T-cell (primary cell): ENCODE data around the gene SEMA4G. TPM values are rescaled to one million over a fixed set of nuclear protein-coding genes. Genes with fewer than 3 reads are reported as not detected.
"Not testable (repeated sequence)": the region's sequence is repeated elsewhere in the genome, so short reads cannot be mapped to it uniquely, and the experiment has no call there.

Experiments used
- ATAC-seq, 4 experiments: fragments of 200-7000 bp in 3 of 4; fragments of 150-1000 bp in 1 of 4; cut with Tn5 transposase; replicated peaks in 1 of 4; 1 replicate in 3 of 4; 2 replicates in 1 of 4; pipeline ENCODE4 v1.10.0; 2021; ENCODE audit warnings: moderate library complexity in 3 of 4, mild to moderate bottlenecking in 2 of 4, moderate number of reproducible peaks in 1 of 4
- CTCF ChIA-PET, 2 donors: fragments of 300-600 bp; sonication (Branson Sonifier 250); formaldehyde crosslinking; loops; one replicate each; lab custom pipeline; 2022; ENCODE audit warnings: antibody characterized with exemption in 2 of 2; lab: Charles Lee
- POLR2A ChIA-PET, 2 donors: fragments of 300-600 bp; sonication (Branson Sonifier 250); formaldehyde crosslinking; loops; one replicate each; lab custom pipeline; 2022; ENCODE audit warnings: antibody characterized with exemption in 2 of 2; lab: Charles Lee
- DNase-seq, 35 experiments: peaks; one replicate each; pipeline versions ENCODE4 v3.0.0 to v3.0.0-alpha.2; 2013 to 2023
- H3K27ac ChIP-seq: one replicate; pipeline ENCODE4 v1.5.1; 2013; ENCODE audit warnings: low read length
- H3K27me3 ChIP-seq, 2 experiments: replicated peaks in 1 of 2; 1 replicate in 1 of 2; 2 replicates in 1 of 2; pipeline versions ENCODE4 v1.6.1 to v1.7.0; 2013; ENCODE audit warnings: low read length in 1 of 2, mixed read lengths in 1 of 2; ENCODE audit not compliant: control insufficient read depth in 2 of 2, insufficient read depth in 2 of 2; ENCODE audit errors: extremely low read depth in 1 of 2
- H3K36me3 ChIP-seq, 2 donors: 1 replicate in 1 of 2; 2 replicates in 1 of 2; pipeline versions ENCODE4 v1.6.1 to v1.7.0; 2013; ENCODE audit warnings: low read length in 1 of 2; ENCODE audit not compliant: control insufficient read depth in 2 of 2, insufficient read depth in 1 of 2; ENCODE audit errors: extremely low read depth in 1 of 2
- H3K4me1 ChIP-seq, 2 experiments: 1 replicate in 1 of 2; 2 replicates in 1 of 2; pipeline versions ENCODE4 v1.6.1 to v1.7.0; 2013; ENCODE audit warnings: low read length in 2 of 2, mixed read lengths in 1 of 2; ENCODE audit not compliant: insufficient read depth in 2 of 2, control insufficient read depth in 1 of 2; ENCODE audit errors: extremely low read depth in 1 of 2
- H3K4me3 ChIP-seq, 2 donors: 1 replicate in 1 of 2; 2 replicates in 1 of 2; pipeline versions ENCODE4 v1.5.1 to v1.7.0; 2013; ENCODE audit warnings: mild to moderate bottlenecking in 2 of 2, low read length in 1 of 2, moderate library complexity in 1 of 2; ENCODE audit not compliant: control insufficient read depth in 1 of 2; ENCODE audit errors: extremely low read depth in 1 of 2
- H3K9me3 ChIP-seq: 2 replicates; pipeline ENCODE4 v1.7.0; 2013
- H3K27ac Mint-ChIP-seq, 2 donors: one replicate each; pipeline ENCODE4 v1.8.0; 2020 to 2021; ENCODE audit warnings: mild to moderate bottlenecking in 2 of 2, mixed read lengths in 2 of 2
- H3K27me3 Mint-ChIP-seq, 2 donors: one replicate each; pipeline ENCODE4 v1.8.0; 2021 to 2022; ENCODE audit warnings: mixed read lengths in 2 of 2
- H3K36me3 Mint-ChIP-seq: one replicate; pipeline ENCODE4 v1.8.0; 2021; ENCODE audit warnings: mixed read lengths
- H3K4me1 Mint-ChIP-seq, 3 donors: one replicate each; pipeline ENCODE4 v1.8.0; 2020 to 2022; ENCODE audit warnings: mixed read lengths in 3 of 3, mild to moderate bottlenecking in 1 of 3
- H3K4me3 Mint-ChIP-seq, 3 donors: one replicate each; pipeline ENCODE4 v1.8.0; 2020 to 2022; ENCODE audit warnings: mild to moderate bottlenecking in 3 of 3, mixed read lengths in 3 of 3, moderate library complexity in 3 of 3
- H3K9me3 Mint-ChIP-seq, 3 donors: one replicate each; pipeline ENCODE4 v1.8.0; 2020 to 2022; ENCODE audit warnings: mixed read lengths in 3 of 3
- WGBS: methylation state at CpG from one replicate; pipeline ENCODE4 v1.1.5; 2013; ENCODE audit warnings: missing lambda C conversion rate; ENCODE audit not compliant: insufficient coverage; 5-methylcytosine and 5-hydroxymethylcytosine counted together
- total RNA-seq, 35 experiments: library from RNA in 6 of 35; stranded (reverse) in 6 of 35; fragments of 120-200 nt in 1 of 35; gene quantifications; one replicate each; pipeline versions ENCODE4 v1.2.1 to v1.2.4 and lab custom pipeline; 2013 to 2026

SEMA4G gene
- total RNA-seq, 5 donors from 2014 or later (not counting 1 experiment from before 2014, with no cell fraction given): 1.1 to 2.8 (median 1.4) TPM

GRCh38 chr10:100972904-100973535, 3.7 kb downstream of the SEMA4G start:
- POLR2A ChIA-PET: no interaction called here
- ATAC-seq: no peak
- H3K27ac Mint-ChIP-seq: no peak overlapping the region

GRCh38 chr10:100975397-100975796, 6.1 kb downstream of the SEMA4G start:
- CTCF ChIA-PET: not testable (repeated sequence)

More at GRCh38 chr10:100972904-100973535, 3.7 kb downstream of the SEMA4G start:
- H3K36me3 Mint-ChIP-seq: peaks cover 4% of the 10 kb centered on the region
- H3K4me1 ChIP-seq: peaks cover 3 to 14% of the 10 kb centered on the region in 2 experiments
- H3K4me3 Mint-ChIP-seq: no peak overlapping the region
- 84% methylated on average over 3 of the region's 6 CpGs for WGBS
- no peaks in the 10 kb centered on the region for H3K9me3 ChIP-seq
- H3K4me1 Mint-ChIP-seq: peaks cover 8 to 18% (median 12%) of the 10 kb centered on the region in 3 donors
- no peak overlapping the region for H3K27ac ChIP-seq
- H3K27me3 ChIP-seq: peaks cover 0 to 11% of the 10 kb centered on the region in 2 experiments
- CTCF ChIA-PET: no interaction called here
- H3K4me3 ChIP-seq: no peak overlapping the region
- H3K27me3 Mint-ChIP-seq: peaks cover 0 to 4% of the 10 kb centered on the region in 2 donors
- no peak for DNase-seq
- peaks cover 0 to 5% of the 10 kb centered on the region in 2 donors for H3K36me3 ChIP-seq
- H3K9me3 Mint-ChIP-seq: no peaks in the 10 kb centered on the region

DNA sequence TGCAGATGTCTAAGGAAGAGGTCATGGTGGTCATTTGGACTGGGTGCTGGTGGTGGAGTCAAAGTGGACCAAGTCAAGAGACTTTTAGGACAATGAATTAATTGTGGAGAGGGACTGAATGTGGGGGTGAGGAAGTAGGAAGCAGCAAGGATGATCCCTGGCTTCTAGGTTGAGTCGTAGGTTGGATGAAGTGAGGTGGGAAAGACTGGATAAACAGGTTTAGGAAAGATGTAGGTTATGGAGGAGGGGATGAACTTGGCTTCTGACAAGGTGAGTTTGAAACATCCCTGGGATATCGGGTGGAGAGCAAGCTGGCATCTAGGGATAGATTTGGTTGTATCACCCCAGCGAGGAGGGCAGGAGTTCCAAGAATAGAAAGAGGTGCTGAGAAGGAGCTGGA, 7.6 kb downstream of the SEMA4G start:
- ChIA-PET POLR2A (interaction anchor here in 1 of 2 donors (0.6 kb wide), 2 partner anchors 62 to 132 kb away, joined by 4 read pairs; no protein-coding TSS in a partner anchor), CTCF (interaction anchor here in 1 of 2 donors (0.6 to 1.5 kb wide), 2 partner anchors 15 to 21 kb away, joined by 3 to 6 read pairs; no protein-coding TSS in a partner anchor)
- Mint-ChIP-seq H3K4me1 (no peaks in the 10 kb centered on the region), H3K4me3 (no peak overlapping the region), H3K36me3 (peaks cover 14% of the 10 kb centered on the region), H3K9me3 (no peaks in the 10 kb centered on the region), H3K27ac (no peak overlapping the region), H3K27me3 (no peaks in the 10 kb centered on the region)
- Histone ChIP-seq H3K4me3 (no peak overlapping the region), H3K9me3 (no peaks in the 10 kb centered on the region), H3K27me3 (no peaks in the 10 kb centered on the region), H3K4me1 (no peaks in the 10 kb centered on the region), H3K36me3 (peaks cover 17 to 21% of the 10 kb centered on the region in 2 donors), H3K27ac (no peak overlapping the region)
- ATAC-seq (no peak), DNase-seq (no peak)
- WGBS: 85% methylated on average over 3 of the region's 3 CpGs

More at GRCh38 chr10:100975397-100975796, 6.1 kb downstream of the SEMA4G start:
- H3K27ac Mint-ChIP-seq, H3K36me3 Mint-ChIP-seq, H3K9me3 ChIP-seq, H3K4me1 Mint-ChIP-seq, H3K4me3 ChIP-seq, H3K27me3 ChIP-seq, POLR2A ChIA-PET, ATAC-seq, DNase-seq, H3K27me3 Mint-ChIP-seq, H3K27ac ChIP-seq, H3K9me3 Mint-ChIP-seq, H3K4me3 Mint-ChIP-seq, H3K4me1 ChIP-seq: not testable (repeated sequence)
- WGBS: 92% methylated on average over 4 of the region's 8 CpGs
- H3K36me3 ChIP-seq: peaks cover 9 to 11% of the 10 kb centered on the region in 2 donors

- Histone ChIP-seq H3K27me3 (no peaks in the 10 kb centered on the region), H3K36me3 (peaks cover 17 to 21% of the 10 kb centered on the region in 2 donors), H3K4me3 (no peak overlapping the region), H3K4me1 (no peaks in the 10 kb centered on the region), H3K9me3 (no peaks in the 10 kb centered on the region), H3K27ac (no peak overlapping the region)
- ATAC-seq: no peak
- Mint-ChIP-seq H3K27me3 (no peaks in the 10 kb centered on the region), H3K27ac (no peak overlapping the region), H3K4me3 (no peak overlapping the region), H3K36me3 (peaks cover 20% of the 10 kb centered on the region), H3K9me3 (no peaks in the 10 kb centered on the region), H3K4me1 (no peaks in the 10 kb centered on the region)
- 100% methylated on average over 1 of the region's 6 CpGs for WGBS
- ChIA-PET POLR2A (no interaction called here), CTCF (interaction anchor here in 1 of 2 donors (1.5 kb wide), 1 partner anchor 20 kb away, joined by 3 read pairs; no protein-coding TSS in a partner anchor)
- DNase-seq: no peak
Measured at GRCh38 chr10:100977436-100977835, 8.1 kb downstream of the SEMA4G start.

DNA sequence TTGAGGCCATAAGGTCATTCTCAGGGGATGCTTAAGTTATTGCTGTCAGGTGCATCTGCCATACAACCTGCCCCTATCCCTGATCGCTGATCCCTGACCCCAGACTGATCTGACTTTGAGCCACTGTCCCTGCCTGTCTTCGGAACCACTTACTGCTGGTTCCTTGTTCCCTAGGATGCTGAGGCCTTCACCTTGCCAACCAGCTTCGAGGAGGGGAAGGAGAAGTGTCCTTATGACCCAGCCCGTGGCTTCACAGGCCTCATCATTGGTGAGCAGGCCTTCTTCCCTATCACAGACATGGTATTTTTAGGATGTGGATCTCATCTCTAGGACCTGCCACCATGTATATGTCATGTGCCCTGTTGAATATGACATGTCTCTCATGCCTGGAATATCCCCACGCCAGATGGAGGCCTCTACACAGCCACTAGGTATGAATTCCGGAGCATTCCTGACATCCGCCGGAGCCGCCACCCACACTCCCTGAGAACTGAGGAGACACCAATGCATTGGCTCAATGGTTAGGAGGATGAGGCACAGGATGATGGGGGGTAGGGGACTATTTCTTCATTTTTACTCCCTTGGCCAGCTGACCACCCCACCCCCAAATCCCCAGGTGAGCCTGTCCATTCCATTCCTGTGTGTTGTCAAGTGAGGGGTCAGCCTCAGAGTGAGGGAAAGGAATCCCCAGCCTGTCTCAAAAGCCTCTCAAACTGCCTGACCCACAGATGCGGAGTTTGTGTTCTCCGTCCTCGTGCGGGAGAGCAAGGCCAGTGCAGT, 9.0 kb downstream of the SEMA4G start:
- Histone ChIP-seq H3K36me3 (peaks cover 17 to 29% of the 10 kb centered on the region in 2 donors), H3K27ac (no peak overlapping the region), H3K27me3 (no peaks in the 10 kb centered on the region), H3K4me1 (no peaks in the 10 kb centered on the region), H3K9me3 (no peaks in the 10 kb centered on the region), H3K4me3 (no peak overlapping the region)
- CTCF ChIA-PET: no interaction called here
- 100% methylated on average over 1 of the region's 13 CpGs for WGBS
- Mint-ChIP-seq H3K4me3 (no peak overlapping the region), H3K27ac (no peak overlapping the region), H3K27me3 (no peaks in the 10 kb centered on the region), H3K9me3 (no peaks in the 10 kb centered on the region), H3K36me3 (peaks cover 26% of the 10 kb centered on the region), H3K4me1 (peaks cover 0 to 1% (median 0%) of the 10 kb centered on the region in 3 donors)
- no peak for DNase-seq
- POLR2A ChIA-PET: no interaction called here
- ATAC-seq: no peak

- ChIA-PET CTCF (no interaction called here), POLR2A (no interaction called here)
- Mint-ChIP-seq H3K27ac (no peak overlapping the region), H3K27me3 (no peaks in the 10 kb centered on the region), H3K9me3 (no peaks in the 10 kb centered on the region), H3K36me3 (peaks cover 26% of the 10 kb centered on the region), H3K4me1 (peaks cover 0 to 1% (median 0%) of the 10 kb centered on the region in 3 donors), H3K4me3 (no peak overlapping the region)
- no peaks in the 10 kb centered on the region for H3K4me1 ChIP-seq
- WGBS: 97% methylated on average over 8 of the region's 10 CpGs
- H3K4me3 ChIP-seq: no peak overlapping the region
- H3K27me3 ChIP-seq: no peaks in the 10 kb centered on the region
- H3K36me3 ChIP-seq: peaks cover 17 to 31% of the 10 kb centered on the region in 2 donors
- no peak for DNase-seq
- ATAC-seq: no peak
- H3K27ac ChIP-seq: no peak overlapping the region
- H3K9me3 ChIP-seq: no peaks in the 10 kb centered on the region
Measured at GRCh38 chr10:100978901-100979195, 9.5 kb downstream of the SEMA4G start.
